Gastrocnemius medialis (tissue), 4 donors: ENCODE data around the gene LGALS9. TPM values are rescaled to one million over a fixed set of nuclear protein-coding genes. Genes with fewer than 3 reads are reported as not detected.
"Not testable (repeated sequence)": the region's sequence is repeated elsewhere in the genome, so short reads cannot be mapped to it uniquely, and the experiment has no call there.

Source experiments
- ATAC-seq, 2 donors: fragments of 150-250 bp; one replicate each; pipeline ENCODE4 v1.9.1; 2016
- DNase-seq, 2 donors: peaks; one replicate each; pipeline ENCODE4 v3.0.0-alpha.2; 2019
- H3K27ac ChIP-seq, 4 donors: fragments of 200-600 bp; sonication (generic); 1 replicate in 1 of 4; 2 replicates in 3 of 4; pipeline ENCODE4 v1.5.1; 2016 to 2018; ENCODE audit warnings: mild to moderate bottlenecking in 2 of 4, moderate library complexity in 1 of 4
- H3K27me3 ChIP-seq, 3 donors: fragments of 200-600 bp; sonication (generic) in 2 of 3; 1 replicate in 1 of 3; 2 replicates in 2 of 3; pipeline versions ENCODE4 v1.5.1 to v1.6.0; 2016 to 2019; ENCODE audit warnings: mild to moderate bottlenecking in 1 of 3, moderate library complexity in 1 of 3
- H3K36me3 ChIP-seq, 2 donors: fragments of 200-600 bp; sonication (generic) in 1 of 2; one replicate each; pipeline ENCODE4 v1.5.1; 2017 to 2018
- H3K4me1 ChIP-seq, 2 donors: fragments of 200-600 bp; sonication (generic) in 1 of 2; one replicate each; pipeline ENCODE4 v1.5.1; 2016 to 2017; ENCODE audit warnings: mild to moderate bottlenecking in 2 of 2
- H3K4me3 ChIP-seq, 4 donors: fragments of 200-600 bp; sonication (generic) in 3 of 4; 1 replicate in 1 of 4; 2 replicates in 3 of 4; pipeline ENCODE4 v1.5.1; 2016 to 2019; ENCODE audit warnings: mild to moderate bottlenecking in 2 of 4
- H3K9me3 ChIP-seq, 3 donors: fragments of 200-600 bp; sonication (generic) in 2 of 3; 1 replicate in 1 of 3; 2 replicates in 2 of 3; pipeline ENCODE4 v1.5.1; 2016 to 2019
- CTCF ChIP-seq, 5 experiments: fragments of 450-650 bp in 3 of 5; fragments of 200-600 bp in 2 of 5; sonication (generic) in 2 of 5; IDR thresholded peaks in 4 of 5; conservative IDR thresholded peaks in 1 of 5; 1 replicate in 4 of 5; 2 replicates in 1 of 5; pipeline ENCODE4 v1.5.1; 2016 to 2019; ENCODE audit warnings: antibody characterized with exemption in 5 of 5, mild to moderate bottlenecking in 3 of 5, moderate library complexity in 3 of 5
- POLR2A ChIP-seq, 2 donors: fragments of 450-650 bp; IDR thresholded peaks; one replicate each; pipeline ENCODE4 v1.6.1; 2017; ENCODE audit warnings: antibody characterized with exemption in 2 of 2, mild to moderate bottlenecking in 2 of 2, moderate library complexity in 2 of 2
- in situ Hi-C, 4 donors: fragments of 200-750 bp; cut with MboI; loops; one replicate each; pipeline versions ENCODE4 v1.15.0 to v1.8.0; 2017; ENCODE audit warnings: low sequenced_read_pairs in 4 of 4
- intact Hi-C: fragments of 100-400 bp; cut with DNase I; formaldehyde crosslinking; loops from one replicate; pipeline ENCODE4 v1.15.1; 2023; ENCODE audit warnings: low total_unique reads
- total RNA-seq, 4 donors: library from RNA; depleted of rRNA; stranded (reverse); fragments of >200 nt; gene quantifications; one replicate each; pipeline versions ENCODE4 v1.1.0 to v1.2.3, GENCODE V29; 2016

LGALS9 gene
- total RNA-seq, 4 donors from 2014 or later, result 2.4 to 20.3 (median 6.1) TPM

GRCh38 chr17:27669136-27669535 lies 38.1 kb downstream of the LGALS9 start:
- no peaks in the 10 kb centered on the region for H3K27me3 ChIP-seq
- H3K9me3 ChIP-seq, result no peaks in the 10 kb centered on the region
- TF ChIP-seq CTCF (IDR thresholded peaks at IDR 0.05 in 4 of 5, conservative IDR thresholded peaks at IDR 0.05 in 1 of 5) (no peak), POLR2A (IDR thresholded peaks at IDR 0.05) (no peak)
- intact Hi-C loops, result no loop called here
- no peak overlapping the region for H3K27ac ChIP-seq
- H3K4me1 ChIP-seq, result no peaks in the 10 kb centered on the region
- in situ Hi-C loops, result loop anchor here in 2 of 4 donors (25.0 kb wide), 2 partner anchors 93 to 218 kb away; partner anchors contain the start of gene LYRM9 (in 1 of the 2)
- ATAC-seq (no peak), DNase-seq (no peak)
- no peaks in the 10 kb centered on the region for H3K36me3 ChIP-seq
- H3K4me3 ChIP-seq, result no peak overlapping the region

GRCh38 chr17:27669850-27670249 lies 38.9 kb downstream of the LGALS9 start:
- Histone ChIP-seq H3K36me3 (no peaks in the 10 kb centered on the region), H3K9me3 (no peaks in the 10 kb centered on the region), H3K4me3 (no peak overlapping the region), H3K27ac (no peak overlapping the region), H3K4me1 (no peaks in the 10 kb centered on the region), H3K27me3 (no peaks in the 10 kb centered on the region)
- TF ChIP-seq POLR2A (IDR thresholded peaks at IDR 0.05) (no peak), CTCF (IDR thresholded peaks at IDR 0.05 in 4 of 5, conservative IDR thresholded peaks at IDR 0.05 in 1 of 5) (no peak)
- intact Hi-C loops (no loop called here), in situ Hi-C loops (loop anchor here in 2 of 4 donors (25.0 kb wide), 2 partner anchors 92 to 217 kb away; partner anchors contain the start of gene LYRM9 (in 1 of the 2))
- ATAC-seq (no peak), DNase-seq (no peak)

GRCh38 chr17:27670791-27671590 lies 40.0 kb downstream of the LGALS9 start:
- intact Hi-C loops, result no loop called here
- H3K27me3 ChIP-seq, result no peaks in the 10 kb centered on the region
- no peak overlapping the region for H3K27ac ChIP-seq
- no peak overlapping the region for H3K4me3 ChIP-seq
- ATAC-seq (no peak), DNase-seq (no peak)
- TF ChIP-seq POLR2A (IDR thresholded peaks at IDR 0.05) (no peak), CTCF (IDR thresholded peaks at IDR 0.05 in 4 of 5, conservative IDR thresholded peaks at IDR 0.05 in 1 of 5) (no peak)
- no peaks in the 10 kb centered on the region for H3K9me3 ChIP-seq
- H3K4me1 ChIP-seq, result no peaks in the 10 kb centered on the region
- in situ Hi-C loops, result loop anchor here in 2 of 4 donors (25.0 kb wide), 2 partner anchors 91 to 216 kb away; partner anchors contain the start of gene LYRM9 (in 1 of the 2)
- H3K36me3 ChIP-seq, result no peaks in the 10 kb centered on the region

- in situ Hi-C loops, result loop anchor here in 2 of 4 donors (25.0 kb wide), 2 partner anchors 91 to 216 kb away; partner anchors contain the start of gene LYRM9 (in 1 of the 2)
Observed at GRCh38 chr17:27671591-27671910, 40.6 kb downstream of the LGALS9 start.

GRCh38 chr17:27671977-27672480 lies 41.0 kb downstream of the LGALS9 start:
- H3K4me3 ChIP-seq, H3K4me1 ChIP-seq, DNase-seq, H3K27ac ChIP-seq, H3K36me3 ChIP-seq, H3K27me3 ChIP-seq, ATAC-seq, intact Hi-C loops, H3K9me3 ChIP-seq: not testable (repeated sequence)
- in situ Hi-C loops, result loop anchor here in 2 of 4 donors (25.0 kb wide), 2 partner anchors 90 to 215 kb away; partner anchors contain the start of gene LYRM9 (in 1 of the 2)

More at GRCh38 chr17:27671591-27671910, 40.6 kb downstream of the LGALS9 start:
- H3K27ac ChIP-seq, result no peak overlapping the region
- H3K36me3 ChIP-seq, result no peaks in the 10 kb centered on the region
- intact Hi-C loops, result no loop called here
- TF ChIP-seq POLR2A (IDR thresholded peaks at IDR 0.05) (no peak), CTCF (IDR thresholded peaks at IDR 0.05 in 4 of 5, conservative IDR thresholded peaks at IDR 0.05 in 1 of 5) (no peak)
- DNase-seq (no peak), ATAC-seq (no peak)
- no peaks in the 10 kb centered on the region for H3K4me1 ChIP-seq
- no peak overlapping the region for H3K4me3 ChIP-seq
- H3K27me3 ChIP-seq, result no peaks in the 10 kb centered on the region
- H3K9me3 ChIP-seq, result no peaks in the 10 kb centered on the region
